GM21717 (cell line): ENCODE measurements around the gene SLC35A2.

Source experiments
- ATAC-seq: cut with Tn5 transposase; IDR thresholded peaks from one replicate; pipeline ENCODE4 v1.9.1; 2021; ENCODE audit warnings: mild to moderate bottlenecking, moderate library complexity; ENCODE audit not compliant: unreplicated experiment

The SLC35A2 gene

DNA sequence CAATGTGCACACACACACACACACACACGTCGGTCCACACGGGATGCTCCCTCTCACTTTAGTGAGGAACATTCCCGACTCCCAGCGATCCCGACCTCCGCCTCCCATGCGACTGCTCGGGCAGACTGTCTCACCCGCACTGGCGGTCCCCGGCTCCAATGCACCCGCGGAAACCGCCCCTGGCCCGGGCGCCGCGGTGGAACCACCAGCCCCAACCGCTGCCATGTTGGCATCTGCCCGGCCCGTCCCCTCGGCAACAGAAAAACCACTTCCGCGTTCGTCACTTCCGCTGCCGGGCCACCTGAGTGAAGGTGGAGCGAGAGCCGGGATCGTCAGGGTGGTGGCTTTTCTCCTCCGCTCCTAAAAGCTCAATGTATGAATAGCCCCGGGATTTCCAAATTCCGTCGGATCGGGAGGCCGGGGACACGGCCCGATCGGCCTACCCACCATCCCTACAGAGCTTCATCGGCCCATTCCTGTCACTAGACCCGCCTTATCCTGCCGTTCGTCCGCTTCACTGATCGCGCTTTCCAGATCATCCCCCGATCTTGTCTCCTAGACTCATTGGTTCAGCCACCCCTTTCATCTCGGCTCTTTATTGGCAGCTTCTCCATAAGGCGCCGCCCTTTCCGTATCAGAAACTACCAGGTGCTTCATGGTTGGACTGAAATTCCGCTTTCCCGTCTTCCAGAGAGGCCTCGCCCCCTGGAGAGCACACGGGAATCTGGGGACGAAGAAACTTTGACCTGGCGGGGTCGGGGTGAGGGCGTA is at the start of gene SLC35A2:
SLC35A2 (minus strand) TSS at position 235 of the 771 bp plus-strand sequence; CDS start at position 225, 10 bp downstream.
- peak; percentile 42 for ATAC-seq

DNA sequence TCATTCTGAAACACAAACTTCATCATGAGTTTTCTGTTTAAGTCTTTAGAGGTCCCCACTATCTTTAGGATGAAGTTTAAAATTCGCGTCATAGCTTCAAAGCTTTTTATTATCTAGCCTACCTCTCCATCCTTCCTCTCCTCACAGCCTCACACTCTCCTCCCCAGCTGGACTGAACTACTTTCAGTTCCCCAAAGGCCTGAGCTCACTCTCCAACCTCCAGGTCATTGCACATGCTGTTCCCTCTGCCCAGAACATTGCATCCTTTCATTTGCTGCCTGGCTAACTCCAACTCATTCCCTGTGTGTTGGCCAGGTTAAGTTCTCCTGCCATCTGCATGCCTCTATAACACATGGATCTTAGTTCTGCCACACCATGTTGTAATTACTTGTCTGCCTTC is 48.8 kb upstream of the SLC35A2 start:
- ATAC-seq, result no peak

DNA sequence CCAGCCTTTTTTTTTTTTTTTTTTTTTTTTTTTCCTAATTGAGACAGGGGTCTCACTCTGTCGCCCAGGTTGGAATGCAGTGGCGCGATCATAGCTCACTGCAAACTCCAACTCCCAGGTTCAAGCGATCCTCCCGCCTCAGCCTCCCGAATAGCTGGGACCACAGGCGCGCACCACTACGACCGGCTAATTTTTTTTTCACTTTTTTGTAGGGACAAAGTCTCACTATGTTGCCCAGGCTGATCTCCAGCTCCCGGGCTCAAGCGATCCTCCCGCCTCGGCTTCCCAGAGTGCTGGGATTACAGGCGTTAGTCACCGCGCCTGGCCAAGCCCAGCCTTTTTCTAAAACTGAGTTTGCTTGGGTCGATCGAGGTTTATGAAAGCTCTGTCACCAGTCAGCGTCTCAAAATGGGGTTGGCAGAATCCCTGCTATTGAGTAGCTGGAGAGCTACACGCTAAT is 47.2 kb upstream of the SLC35A2 start:
- ATAC-seq, result no peak

DNA sequence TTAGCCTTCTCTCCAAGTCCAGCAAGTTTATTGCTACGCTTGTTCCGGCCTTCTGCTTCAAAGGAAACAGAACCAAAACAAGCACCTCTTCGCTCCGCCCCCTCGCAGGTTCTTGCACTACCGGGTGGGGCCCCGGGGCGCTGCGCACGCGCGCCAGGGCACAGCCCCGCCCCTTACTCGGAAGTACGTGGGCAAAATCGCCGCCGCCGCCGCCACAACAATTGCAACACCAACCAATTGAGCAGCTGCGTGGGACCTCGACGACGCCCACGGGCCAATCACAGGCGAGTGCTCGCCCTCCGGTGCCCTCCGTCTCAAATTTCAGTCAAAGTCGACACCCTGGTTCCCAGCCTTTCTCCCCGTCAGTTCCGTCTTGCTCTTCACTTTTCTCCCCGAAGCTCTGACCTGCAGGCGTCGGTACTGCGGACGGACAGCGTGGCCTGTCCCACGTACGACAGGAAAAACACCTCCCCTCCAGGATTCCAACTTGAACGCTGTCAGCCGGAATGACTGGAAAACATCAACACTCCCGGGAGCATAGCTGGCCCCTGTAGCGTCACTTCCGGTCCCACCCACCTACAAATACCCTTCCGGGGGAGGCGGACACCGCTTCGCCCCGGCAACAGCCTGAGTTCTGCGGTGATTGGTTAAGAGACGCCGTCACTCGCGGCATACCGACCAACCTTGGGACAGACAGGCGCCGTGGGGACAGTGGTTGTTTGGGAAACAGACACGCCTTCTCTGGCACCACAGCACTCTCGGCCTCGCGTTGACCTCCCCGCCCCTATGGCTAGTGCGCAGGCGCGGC is 46.6 kb upstream of the SLC35A2 start:
- ATAC-seq, result peak; percentile 77

DNA sequence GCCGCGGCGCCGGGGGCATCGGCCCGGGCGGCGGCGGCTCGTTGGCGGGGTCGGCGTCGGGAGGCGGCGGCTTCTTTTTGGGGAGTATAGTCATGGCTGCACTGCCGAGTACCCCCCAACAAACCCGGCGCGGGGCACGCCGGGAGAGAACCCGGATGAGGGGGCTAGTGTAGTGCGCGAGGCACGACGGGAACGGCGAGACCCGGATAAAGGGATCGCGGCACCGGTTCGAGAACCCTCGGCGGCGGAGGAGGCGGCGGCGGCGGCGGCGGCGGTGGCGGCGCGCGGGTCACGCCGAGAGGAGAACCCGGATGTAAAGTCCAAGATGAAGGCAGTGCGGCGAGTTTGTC is 46.0 kb upstream of the SLC35A2 start, which contains the start of gene OTUD5:
OTUD5 (minus strand) TSS at position 131 of the 350 bp plus-strand sequence; CDS start at position 94, 37 bp downstream.
- ATAC-seq, result peak; percentile 34

DNA sequence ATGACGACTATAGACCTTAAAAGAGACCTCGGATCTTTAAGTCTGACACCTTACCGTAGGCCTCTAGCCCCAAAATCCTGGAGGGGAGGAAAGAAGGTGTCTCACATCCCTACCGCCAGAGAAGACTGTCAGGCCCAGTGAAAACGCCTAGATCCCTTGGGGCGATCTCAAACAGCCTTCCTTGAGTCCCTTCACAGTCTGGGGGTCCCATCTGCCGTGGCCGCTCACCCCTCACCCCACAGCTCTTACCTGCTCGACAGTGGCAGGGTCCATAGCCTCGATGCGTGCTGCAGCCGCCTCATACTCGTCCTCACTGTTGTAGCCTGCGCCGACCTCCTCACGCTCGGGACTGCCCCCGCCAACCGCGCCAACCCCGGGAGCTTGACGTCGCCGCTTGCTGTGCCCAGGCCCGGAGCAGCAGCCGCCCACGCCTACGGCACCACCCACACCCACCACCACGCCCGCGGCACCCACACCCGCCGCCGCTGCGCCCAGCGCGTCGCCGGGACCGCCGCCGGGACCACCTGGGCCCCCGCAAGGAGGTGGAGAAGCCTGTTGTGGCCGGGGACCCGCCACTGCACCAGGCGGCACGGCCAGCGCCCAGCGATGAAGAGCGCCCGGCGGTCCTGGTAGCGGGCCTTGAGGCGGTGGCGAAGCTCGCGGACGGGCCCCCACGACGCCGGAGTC is 45.4 kb upstream of the SLC35A2 start:
- peak; percentile 1 for ATAC-seq

DNA sequence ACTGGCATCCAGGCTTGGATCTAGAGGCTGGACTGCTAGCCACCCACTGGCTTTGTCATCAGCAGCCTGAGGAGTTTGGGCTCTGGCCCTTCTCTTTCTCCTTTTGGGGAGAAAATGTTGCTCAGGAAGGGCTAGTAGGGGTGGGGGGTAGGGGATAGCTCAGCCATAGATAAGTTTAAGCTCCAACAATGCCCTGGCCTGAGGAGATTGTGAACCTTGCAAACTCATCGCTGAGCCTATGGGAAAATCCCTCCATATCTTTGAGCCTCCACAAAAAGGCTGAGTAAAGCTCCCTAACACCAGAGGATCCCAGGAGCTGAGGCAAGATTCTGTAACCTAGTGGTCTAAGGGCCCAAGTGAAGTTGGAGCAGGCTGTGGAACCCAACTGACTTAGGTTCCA is 37.1 kb upstream of the SLC35A2 start:
- no peak for ATAC-seq

DNA sequence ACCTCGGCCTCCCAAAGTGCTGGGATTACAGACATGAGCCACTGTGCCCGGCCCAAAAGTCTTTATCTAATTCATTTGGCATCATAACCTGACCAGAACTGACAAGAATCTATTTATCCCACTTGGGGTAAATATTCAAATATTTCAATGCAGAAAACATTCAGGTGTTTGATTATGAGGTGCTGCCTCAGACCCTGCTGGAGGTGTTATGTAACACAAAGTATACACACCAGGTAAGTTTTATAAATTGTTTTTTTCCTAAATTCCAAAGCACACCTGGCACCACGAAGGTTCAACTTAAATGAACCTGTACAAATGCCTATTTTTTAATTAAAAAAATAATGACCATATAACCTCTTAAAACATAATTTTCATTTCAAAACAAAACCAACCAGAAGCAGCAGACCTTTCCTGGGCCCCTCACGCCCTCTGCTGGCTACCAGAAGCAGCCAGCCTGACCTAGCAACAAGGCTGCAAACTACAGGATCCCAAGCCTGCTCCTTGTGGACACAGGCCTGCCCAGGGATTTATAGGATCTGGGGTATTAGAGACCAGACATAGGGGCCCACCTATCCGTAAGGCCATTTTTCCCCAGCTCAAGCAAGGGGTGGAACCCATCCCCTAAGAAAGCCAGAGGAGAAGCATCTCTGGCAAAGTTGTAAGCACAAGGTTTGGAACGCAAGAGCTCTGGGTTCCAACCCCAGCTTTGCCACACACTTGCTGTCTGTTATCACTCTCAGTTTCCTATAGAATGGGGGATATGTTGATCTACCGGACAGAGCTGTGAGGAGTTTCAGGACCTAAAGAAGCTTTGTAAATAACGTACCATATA is 34.3 kb upstream of the SLC35A2 start:
- ATAC-seq, result no peak

DNA sequence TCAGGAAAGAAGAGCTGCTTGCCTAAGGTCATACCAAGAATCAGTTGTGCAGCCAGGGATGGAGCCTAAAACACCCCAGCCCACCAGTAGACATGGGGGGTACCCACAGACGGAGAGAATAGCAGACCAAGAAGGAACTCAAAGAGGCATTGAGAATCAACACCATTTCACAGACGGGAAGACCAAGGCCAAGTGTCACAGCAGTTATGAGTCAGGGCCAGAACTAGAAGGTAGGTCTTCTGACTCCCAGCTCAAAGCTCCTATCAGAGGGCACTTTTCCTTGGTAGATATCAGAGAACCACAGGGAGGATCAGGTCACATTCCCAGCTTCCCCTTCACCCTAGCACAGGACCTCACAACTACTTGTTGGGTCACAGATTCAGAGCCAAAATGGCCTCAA is 31.4 kb upstream of the SLC35A2 start:
- no peak for ATAC-seq

DNA sequence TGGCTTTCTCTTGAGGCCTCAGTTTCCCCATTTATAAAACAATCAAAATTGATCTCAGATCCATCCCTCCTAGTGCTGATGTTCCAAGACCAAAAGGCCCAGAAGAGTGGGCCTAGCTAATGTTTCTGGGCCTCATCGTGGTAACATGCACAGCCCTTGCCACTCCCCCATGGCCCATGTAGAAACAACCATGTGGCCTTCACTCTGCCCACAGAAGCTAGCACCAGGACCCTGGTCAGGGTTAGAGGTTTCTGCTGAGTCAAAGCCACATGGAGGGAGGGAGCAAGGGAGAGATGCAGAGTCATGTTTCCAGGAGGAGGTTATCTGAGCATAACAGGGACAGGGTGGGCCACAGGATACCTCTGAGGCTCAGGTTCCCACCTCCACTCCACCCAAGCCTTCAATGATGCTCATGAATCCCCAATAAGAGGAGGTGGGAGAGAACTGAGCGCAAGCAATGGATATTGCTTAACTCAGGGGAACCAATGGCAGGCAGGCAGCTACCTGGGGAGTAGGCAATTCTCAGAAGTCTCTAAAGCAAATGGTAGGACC is 29.0 kb upstream of the SLC35A2 start:
- no peak for ATAC-seq

DNA sequence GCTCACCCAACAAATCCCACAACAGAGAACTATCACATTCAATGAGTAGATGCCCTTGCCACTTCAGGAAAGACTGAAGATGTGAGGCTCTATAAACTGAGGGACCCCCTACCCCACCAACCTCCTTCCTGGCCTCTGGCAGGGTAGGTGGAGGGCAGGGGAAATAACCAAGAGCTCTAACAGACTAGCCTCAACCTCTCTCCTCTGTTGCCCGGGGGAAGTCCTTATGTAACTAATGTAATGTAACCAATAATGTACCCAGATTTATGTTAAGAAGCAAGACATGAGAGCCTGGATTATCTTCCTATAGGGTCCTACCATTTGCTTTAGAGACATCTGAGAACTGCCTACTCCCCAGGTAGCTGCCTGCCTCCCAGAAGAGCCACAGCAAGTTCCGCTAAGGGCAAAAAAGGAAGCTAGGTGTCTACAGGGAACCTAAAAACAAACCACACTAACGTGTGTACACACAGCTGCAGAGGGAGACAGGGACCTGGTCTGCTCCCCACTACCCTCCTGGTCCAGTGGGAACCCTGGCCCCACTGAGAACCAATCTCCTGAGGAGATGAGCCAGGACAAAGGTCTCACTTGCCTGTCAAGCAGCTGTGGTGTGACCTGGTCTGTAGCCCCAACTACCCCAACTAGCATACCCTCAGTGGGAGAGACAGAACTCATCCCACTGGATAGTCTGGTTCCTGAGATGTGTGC is 28.2 kb upstream of the SLC35A2 start:
- no peak for ATAC-seq

DNA sequence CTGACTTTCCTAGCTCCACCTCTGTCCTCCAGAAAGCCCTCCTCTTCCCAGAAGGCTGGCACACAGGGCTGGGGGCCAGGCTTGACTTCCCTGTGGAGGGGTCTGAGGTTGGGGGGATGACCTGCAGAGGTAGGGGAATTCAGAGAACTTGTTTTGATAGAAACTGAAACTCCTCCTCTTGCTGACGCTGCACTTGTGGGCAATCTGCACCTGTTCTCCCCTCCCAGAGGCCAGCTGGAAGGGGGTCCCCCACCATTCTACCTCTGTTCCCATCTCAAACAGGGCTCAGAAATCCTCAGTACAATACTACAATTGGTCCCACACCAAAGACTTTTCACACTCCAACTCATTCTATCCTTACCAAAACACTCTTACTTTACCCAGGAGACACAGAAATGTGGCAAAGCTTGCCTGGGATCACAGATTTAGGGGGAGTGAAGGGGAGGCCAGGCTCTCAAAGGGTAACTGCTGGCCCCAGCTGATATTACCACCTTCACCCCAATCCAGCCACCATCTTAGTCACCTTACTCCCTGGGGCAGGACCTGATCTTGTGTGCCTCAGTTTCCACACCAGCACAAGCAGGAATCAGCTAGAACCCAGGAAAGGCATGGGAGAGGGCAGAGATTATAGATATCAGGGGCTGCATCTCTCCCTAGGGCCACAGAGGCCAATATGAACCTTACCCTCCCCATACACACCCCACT is 27.4 kb upstream of the SLC35A2 start:
- ATAC-seq, result peak; percentile 45

DNA sequence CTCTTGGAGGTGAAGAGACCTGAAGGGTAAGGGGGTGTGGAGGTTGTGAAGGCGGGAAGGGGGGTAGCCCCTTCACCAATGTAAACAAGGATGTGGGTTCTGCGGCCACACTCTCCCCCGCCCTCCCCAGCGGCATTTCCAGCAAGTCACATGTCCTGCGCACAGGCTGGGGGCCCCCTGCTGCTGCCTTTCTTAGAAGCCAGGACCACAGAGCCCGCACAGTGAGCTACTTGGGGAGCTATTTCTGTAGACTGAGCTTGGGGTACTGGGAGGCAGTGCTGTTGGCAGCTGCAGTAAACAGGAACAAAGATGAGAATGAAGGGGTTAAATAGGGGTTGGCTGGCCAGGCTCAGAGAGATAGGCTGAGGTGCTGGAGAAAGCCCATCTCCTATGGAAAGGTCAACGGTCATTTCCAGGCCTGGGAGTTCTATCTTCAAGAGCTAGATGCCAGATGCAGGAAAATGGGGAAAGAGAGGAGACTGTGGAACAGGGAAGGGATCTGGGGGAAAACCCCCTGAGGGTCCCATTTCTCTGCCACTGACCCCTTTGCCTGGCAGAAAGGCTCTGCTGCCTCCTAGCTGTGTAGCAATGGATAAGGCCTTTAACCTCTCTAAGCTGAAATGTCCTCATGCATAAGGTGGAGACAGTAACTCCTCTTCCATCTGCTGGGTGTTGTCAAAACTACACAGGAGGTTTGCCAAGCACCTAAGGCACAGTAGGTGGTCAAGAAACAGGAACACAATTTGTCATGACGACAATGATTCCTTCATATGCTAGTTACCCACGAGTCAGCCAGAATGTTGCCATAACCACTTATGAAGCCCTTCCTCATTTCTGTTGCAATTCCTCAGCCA is 25.8 kb upstream of the SLC35A2 start:
- ATAC-seq, result peak; percentile 57

DNA sequence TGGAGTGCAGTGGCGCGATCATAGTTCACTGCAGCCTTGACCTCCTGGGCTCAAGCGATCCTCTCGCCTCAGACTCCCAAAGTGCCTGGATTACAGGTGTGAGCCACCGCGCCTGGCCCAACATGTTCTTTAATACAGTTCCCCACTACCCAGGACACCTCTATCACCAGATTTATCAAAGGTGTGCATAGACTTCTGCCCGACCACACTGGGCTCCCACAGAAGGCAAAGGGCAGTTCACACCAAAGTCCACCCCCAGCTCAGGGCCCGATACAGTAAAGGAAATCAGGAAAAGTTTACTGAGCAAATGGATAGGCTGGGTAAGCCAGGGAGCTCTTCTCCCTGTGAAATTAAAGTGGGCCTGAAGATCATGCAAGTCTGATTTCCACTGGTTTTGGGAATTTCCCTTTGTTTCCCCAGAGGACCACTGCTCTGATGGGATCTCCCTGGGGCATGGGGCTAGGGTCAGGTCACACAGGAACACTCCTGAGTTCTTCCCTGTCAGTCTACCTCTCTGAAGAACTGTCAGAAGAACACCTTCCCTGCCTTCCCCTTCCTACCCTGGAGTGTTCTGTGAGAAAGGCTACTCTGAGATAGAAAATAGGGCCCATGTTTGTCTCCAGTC is 25.1 kb upstream of the SLC35A2 start:
- ATAC-seq, result no peak

DNA sequence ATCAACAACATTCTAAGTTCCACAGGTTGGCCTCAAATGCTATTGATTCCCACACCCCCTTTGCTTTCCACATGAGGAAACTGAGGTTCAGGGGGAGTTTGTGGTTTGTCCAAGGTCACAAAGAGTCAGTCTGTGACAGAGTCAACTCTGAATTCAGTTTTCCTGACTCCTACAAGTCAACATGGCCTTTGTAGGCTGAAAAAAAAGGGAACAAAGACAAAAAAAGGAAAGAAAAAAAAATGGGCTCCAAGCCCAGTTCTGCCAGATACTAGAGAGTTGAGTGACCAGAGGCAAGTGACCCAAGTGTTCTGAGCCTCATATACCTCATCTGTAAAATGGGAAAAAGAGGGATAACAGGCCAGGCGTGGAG is 23.8 kb upstream of the SLC35A2 start:
- no peak for ATAC-seq

DNA sequence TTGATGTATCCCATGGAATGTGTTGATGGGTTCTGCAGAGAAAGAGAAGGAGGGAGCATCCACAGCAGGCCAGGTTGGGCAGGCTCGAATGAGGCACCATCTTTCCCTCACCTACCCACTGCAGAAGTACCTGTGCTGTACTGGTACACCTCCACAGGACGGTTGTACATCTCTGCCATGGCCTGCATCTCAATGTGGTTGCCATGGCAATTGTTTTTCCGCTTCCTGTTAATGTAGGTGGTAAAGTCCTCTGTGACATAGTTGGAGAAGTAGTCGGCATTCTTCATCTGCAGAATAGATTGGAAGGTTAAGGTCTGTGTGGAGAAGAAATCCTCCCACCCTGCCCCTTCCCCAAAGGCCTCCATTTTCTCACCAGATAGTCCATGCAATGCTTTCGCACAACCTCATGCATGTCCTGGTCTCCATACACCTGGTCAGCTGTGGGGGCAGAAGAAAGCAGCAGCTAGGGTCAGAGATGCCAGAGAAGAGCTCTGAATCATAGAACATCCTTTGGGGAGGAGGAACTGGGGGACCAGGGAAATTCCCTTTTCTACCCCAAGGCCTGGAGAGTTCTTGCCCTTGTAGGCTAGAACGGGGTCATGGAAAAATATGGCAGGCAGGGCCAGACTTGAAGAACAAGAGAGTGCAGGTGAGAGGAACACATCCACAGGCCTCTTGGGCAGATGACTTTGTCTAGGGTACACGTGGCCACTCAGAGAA is 23.3 kb upstream of the SLC35A2 start:
- no peak for ATAC-seq

DNA sequence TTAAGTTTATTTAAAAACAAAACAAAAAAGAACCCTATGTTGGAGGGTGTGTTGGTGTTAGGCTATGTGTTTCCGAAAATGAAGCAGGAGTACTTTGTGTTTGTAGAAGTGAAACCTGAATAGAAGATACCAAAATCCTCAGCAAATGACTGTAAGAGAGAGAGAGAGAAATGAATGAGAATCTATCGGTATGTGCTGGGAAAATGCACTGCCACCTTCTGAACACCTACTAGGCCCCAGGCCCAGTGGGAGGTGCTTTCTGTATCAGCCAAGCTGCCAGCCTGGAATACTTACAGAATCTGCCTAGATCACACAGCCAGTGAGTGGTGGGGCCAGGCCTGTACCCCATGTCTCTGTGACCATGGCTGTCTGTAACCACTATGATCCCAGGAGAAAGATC is 22.3 kb upstream of the SLC35A2 start:
- ATAC-seq, result peak; percentile 35
